ENCODE data around the gene ADGRG1.

Gene ADGRG1

GRCh38 chr16:57639172-57639887, 10.9 kb downstream of the ADGRG1 start:
- Histone ChIP-seq H3K27me3 (ENCODE audit: low read depth) (no peaks in the 10 kb centered on the region), H3K9me3 (no peaks in the 10 kb centered on the region), H3K36me3 (replicated peaks) (no peaks in the 10 kb centered on the region), H3K4me1 (no peaks in the 10 kb centered on the region), H3K4me3 (no peak overlapping the region)
- in situ Hi-C loops (cut with MboI; ENCODE audit: low sequenced_read_pairs) = no loop called here
- DNase-seq (ENCODE audit: low spot score in 2 of 2) = peak in 1 of 2 experiments; percentile 60

GRCh38 chr16:57640185-57640584, 11.8 kb downstream of the ADGRG1 start:
- no peaks in the 10 kb centered on the region for H3K4me1 ChIP-seq
- H3K4me3 ChIP-seq = no peak overlapping the region
- in situ Hi-C loops (cut with MboI; ENCODE audit: low sequenced_read_pairs) = loop anchor here (5.0 kb wide), 1 partner anchor 58 kb away; no protein-coding TSS in a partner anchor
- H3K9me3 ChIP-seq = no peaks in the 10 kb centered on the region
- H3K36me3 ChIP-seq (replicated peaks) = no peaks in the 10 kb centered on the region
- no peaks in the 10 kb centered on the region for H3K27me3 ChIP-seq (ENCODE audit: low read depth)
- DNase-seq (ENCODE audit: low spot score in 2 of 2) = no peak

- H3K4me1 ChIP-seq = no peaks in the 10 kb centered on the region
- no peaks in the 10 kb centered on the region for H3K36me3 ChIP-seq (replicated peaks)
- in situ Hi-C loops (cut with MboI; ENCODE audit: low sequenced_read_pairs) = loop anchor here (5.0 kb wide), 1 partner anchor 58 kb away; no protein-coding TSS in a partner anchor
- DNase-seq (ENCODE audit: low spot score in 2 of 2) = no peak
- H3K4me3 ChIP-seq = no peak overlapping the region
- no peaks in the 10 kb centered on the region for H3K27me3 ChIP-seq (ENCODE audit: low read depth)
- no peaks in the 10 kb centered on the region for H3K9me3 ChIP-seq
These were observed 12.2 kb downstream of the ADGRG1 start for GRCh38 chr16:57640612-57641011.

GRCh38 chr16:57642160-57643135, 14.0 kb downstream of the ADGRG1 start:
- Histone ChIP-seq H3K27me3 (ENCODE audit: low read depth) (no peaks in the 10 kb centered on the region), H3K36me3 (replicated peaks) (no peaks in the 10 kb centered on the region), H3K9me3 (no peaks in the 10 kb centered on the region), H3K4me3 (no peak overlapping the region), H3K4me1 (no peaks in the 10 kb centered on the region)
- no peak for DNase-seq (ENCODE audit: low spot score in 2 of 2)
- in situ Hi-C loops (cut with MboI; ENCODE audit: low sequenced_read_pairs) = loop anchor here (5.0 kb wide), 1 partner anchor 60 kb away; no protein-coding TSS in a partner anchor

- DNase-seq (ENCODE audit: low spot score in 2 of 2) = no peak
- no peaks in the 10 kb centered on the region for H3K4me1 ChIP-seq
- H3K9me3 ChIP-seq = no peaks in the 10 kb centered on the region
- in situ Hi-C loops (cut with MboI; ENCODE audit: low sequenced_read_pairs) = loop anchor here (5.0 kb wide), 1 partner anchor 61 kb away; no protein-coding TSS in a partner anchor
- H3K36me3 ChIP-seq (replicated peaks) = no peaks in the 10 kb centered on the region
- no peaks in the 10 kb centered on the region for H3K27me3 ChIP-seq (ENCODE audit: low read depth)
- no peak overlapping the region for H3K4me3 ChIP-seq
These were observed 14.9 kb downstream of the ADGRG1 start for GRCh38 chr16:57643147-57643874.

- Histone ChIP-seq H3K27me3 (ENCODE audit: low read depth) (no peaks in the 10 kb centered on the region), H3K4me3 (no peak overlapping the region), H3K9me3 (no peaks in the 10 kb centered on the region), H3K36me3 (replicated peaks) (no peaks in the 10 kb centered on the region), H3K4me1 (no peaks in the 10 kb centered on the region)
- in situ Hi-C loops (cut with MboI; ENCODE audit: low sequenced_read_pairs) = loop anchor here (5.0 kb wide), 1 partner anchor 62 kb away; no protein-coding TSS in a partner anchor
- DNase-seq (ENCODE audit: low spot score in 2 of 2) = no peak
These were observed 15.5 kb downstream of the ADGRG1 start for GRCh38 chr16:57643910-57644309.

GRCh38 chr16:57644383-57645014, 16.1 kb downstream of the ADGRG1 start:
- Histone ChIP-seq H3K36me3 (replicated peaks) (no peaks in the 10 kb centered on the region), H3K4me3 (no peak overlapping the region), H3K27me3 (ENCODE audit: low read depth) (no peaks in the 10 kb centered on the region), H3K4me1 (no peaks in the 10 kb centered on the region), H3K9me3 (no peaks in the 10 kb centered on the region)
- in situ Hi-C loops (cut with MboI; ENCODE audit: low sequenced_read_pairs) = loop anchor here (5.0 kb wide), 1 partner anchor 62 kb away; no protein-coding TSS in a partner anchor
- DNase-seq (ENCODE audit: low spot score in 2 of 2) = no peak

GRCh38 chr16:57645169-57645568, 16.7 kb downstream of the ADGRG1 start:
- H3K27me3 ChIP-seq (ENCODE audit: low read depth) = no peaks in the 10 kb centered on the region

GRCh38 chr16:57645691-57646387, 17.4 kb downstream of the ADGRG1 start:
- no peak for DNase-seq (ENCODE audit: low spot score in 2 of 2)
- H3K36me3 ChIP-seq (replicated peaks) = no peaks in the 10 kb centered on the region
- no peaks in the 10 kb centered on the region for H3K9me3 ChIP-seq
- no peaks in the 10 kb centered on the region for H3K4me1 ChIP-seq
- in situ Hi-C loops (cut with MboI; ENCODE audit: low sequenced_read_pairs) = no loop called here
- no peaks in the 10 kb centered on the region for H3K27me3 ChIP-seq (ENCODE audit: low read depth)
- no peak overlapping the region for H3K4me3 ChIP-seq

More at GRCh38 chr16:57645169-57645568, 16.7 kb downstream of the ADGRG1 start:
- in situ Hi-C loops (cut with MboI; ENCODE audit: low sequenced_read_pairs) = no loop called here
- Histone ChIP-seq H3K36me3 (replicated peaks) (no peaks in the 10 kb centered on the region), H3K9me3 (no peaks in the 10 kb centered on the region), H3K4me1 (no peaks in the 10 kb centered on the region), H3K4me3 (no peak overlapping the region)
- DNase-seq (ENCODE audit: low spot score in 2 of 2) = no peak

- Histone ChIP-seq H3K9me3 (no peaks in the 10 kb centered on the region), H3K4me1 (no peaks in the 10 kb centered on the region), H3K4me3 (no peak overlapping the region), H3K27me3 (ENCODE audit: low read depth) (no peaks in the 10 kb centered on the region), H3K36me3 (replicated peaks) (no peaks in the 10 kb centered on the region)
- no peak for DNase-seq (ENCODE audit: low spot score in 2 of 2)
- in situ Hi-C loops (cut with MboI; ENCODE audit: low sequenced_read_pairs) = no loop called here
These were observed 18.1 kb downstream of the ADGRG1 start for GRCh38 chr16:57646388-57647039.

GRCh38 chr16:57647136-57647875, 18.9 kb downstream of the ADGRG1 start:
- no peak overlapping the region for H3K4me3 ChIP-seq
- in situ Hi-C loops (cut with MboI; ENCODE audit: low sequenced_read_pairs) = no loop called here
- H3K36me3 ChIP-seq (replicated peaks) = no peaks in the 10 kb centered on the region
- H3K9me3 ChIP-seq = no peaks in the 10 kb centered on the region
- no peaks in the 10 kb centered on the region for H3K27me3 ChIP-seq (ENCODE audit: low read depth)
- no peaks in the 10 kb centered on the region for H3K4me1 ChIP-seq
- DNase-seq (ENCODE audit: low spot score in 2 of 2) = no peak

GRCh38 chr16:57648125-57648524, 19.7 kb downstream of the ADGRG1 start:
- H3K27me3 ChIP-seq (ENCODE audit: low read depth) = no peaks in the 10 kb centered on the region
- H3K9me3 ChIP-seq = no peaks in the 10 kb centered on the region
- H3K4me1 ChIP-seq = no peaks in the 10 kb centered on the region
- no peak for DNase-seq (ENCODE audit: low spot score in 2 of 2)
- no peaks in the 10 kb centered on the region for H3K36me3 ChIP-seq (replicated peaks)
- in situ Hi-C loops (cut with MboI; ENCODE audit: low sequenced_read_pairs) = no loop called here
- no peak overlapping the region for H3K4me3 ChIP-seq
